Measurements from ENCODE around the gene HCN4.

- TF ChIP-seq CTCF (IDR thresholded peaks at IDR 0.05) (no peak), POLR2A (IDR thresholded peaks at IDR 0.05) (no peak), EP300 (IDR thresholded peaks at IDR 0.05; ENCODE audit: low read depth) (no peak), POLR2AphosphoS5 (IDR thresholded peaks at IDR 0.05) (no peak)
Observed at GRCh38 chr15:73369154-73369694, 466 bp upstream of the HCN4 start.
